ENCODE measurements around the gene XXYLT1.

DNA sequence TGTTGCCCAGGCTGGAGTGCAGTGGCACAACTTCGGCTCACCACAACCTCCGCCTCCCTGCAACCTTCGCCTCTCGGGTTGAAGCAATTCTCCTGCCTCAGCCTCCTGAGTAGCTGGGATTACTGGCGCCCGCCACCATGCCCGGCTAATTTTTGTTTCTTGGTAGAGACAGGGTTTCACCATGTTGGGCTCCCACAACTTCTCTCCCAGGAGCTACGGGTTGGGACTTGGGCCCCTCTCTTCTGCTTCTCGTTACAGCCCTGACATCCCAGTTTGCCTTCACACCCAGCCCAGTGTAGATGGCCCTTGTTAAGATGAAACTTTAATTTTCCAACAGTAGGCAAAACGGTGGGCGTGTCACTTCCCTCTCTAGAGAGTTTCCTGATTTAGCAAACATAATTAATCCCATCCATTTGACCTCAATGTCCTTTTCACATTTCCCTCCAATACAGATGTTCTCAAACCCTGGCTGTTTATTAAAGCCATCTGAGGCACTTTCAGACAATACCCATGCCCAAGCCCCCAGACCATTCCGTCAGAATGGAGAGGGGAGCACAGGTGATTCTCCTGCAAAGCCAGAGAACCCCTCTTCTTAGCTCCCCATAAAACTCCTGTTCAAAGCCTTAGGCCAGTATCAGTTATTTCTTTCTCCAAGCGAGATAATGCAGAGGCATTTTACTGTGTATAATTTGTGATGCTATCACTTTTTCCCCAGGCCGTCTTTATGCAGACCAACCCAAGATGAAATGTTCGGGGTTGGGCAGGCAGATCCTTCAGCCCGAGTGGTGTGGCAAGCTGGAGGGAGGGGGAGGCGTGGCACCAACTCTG is 245.7 kb downstream of the XXYLT1 start:
- TF ChIP-seq EZH2 (IDR thresholded peaks at IDR 0.05) (no peak), EZH2phosphoT487 (IDR thresholded peaks at IDR 0.05) (no peak)
- TF ChIP-seq, protein P1, sequence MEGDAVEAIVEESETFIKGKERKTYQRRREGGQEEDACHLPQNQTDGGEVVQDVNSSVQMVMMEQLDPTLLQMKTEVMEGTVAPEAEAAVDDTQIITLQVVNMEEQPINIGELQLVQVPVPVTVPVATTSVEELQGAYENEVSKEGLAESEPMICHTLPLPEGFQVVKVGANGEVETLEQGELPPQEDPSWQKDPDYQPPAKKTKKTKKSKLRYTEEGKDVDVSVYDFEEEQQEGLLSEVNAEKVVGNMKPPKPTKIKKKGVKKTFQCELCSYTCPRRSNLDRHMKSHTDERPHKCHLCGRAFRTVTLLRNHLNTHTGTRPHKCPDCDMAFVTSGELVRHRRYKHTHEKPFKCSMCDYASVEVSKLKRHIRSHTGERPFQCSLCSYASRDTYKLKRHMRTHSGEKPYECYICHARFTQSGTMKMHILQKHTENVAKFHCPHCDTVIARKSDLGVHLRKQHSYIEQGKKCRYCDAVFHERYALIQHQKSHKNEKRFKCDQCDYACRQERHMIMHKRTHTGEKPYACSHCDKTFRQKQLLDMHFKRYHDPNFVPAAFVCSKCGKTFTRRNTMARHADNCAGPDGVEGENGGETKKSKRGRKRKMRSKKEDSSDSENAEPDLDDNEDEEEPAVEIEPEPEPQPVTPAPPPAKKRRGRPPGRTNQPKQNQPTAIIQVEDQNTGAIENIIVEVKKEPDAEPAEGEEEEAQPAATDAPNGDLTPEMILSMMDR (IDR thresholded peaks at IDR 0.05), result no peak
